Activated CD4-positive, CD25-positive, alpha-beta regulatory T cell (primary cell): ENCODE measurements around the gene IGFBP2.

ENCODE experiments used
- DNase-seq, 4 experiments: peaks; one replicate each; lab custom pipeline; 2025; lab: John Stamatoyannopoulos, UW

Gene IGFBP2

DNA sequence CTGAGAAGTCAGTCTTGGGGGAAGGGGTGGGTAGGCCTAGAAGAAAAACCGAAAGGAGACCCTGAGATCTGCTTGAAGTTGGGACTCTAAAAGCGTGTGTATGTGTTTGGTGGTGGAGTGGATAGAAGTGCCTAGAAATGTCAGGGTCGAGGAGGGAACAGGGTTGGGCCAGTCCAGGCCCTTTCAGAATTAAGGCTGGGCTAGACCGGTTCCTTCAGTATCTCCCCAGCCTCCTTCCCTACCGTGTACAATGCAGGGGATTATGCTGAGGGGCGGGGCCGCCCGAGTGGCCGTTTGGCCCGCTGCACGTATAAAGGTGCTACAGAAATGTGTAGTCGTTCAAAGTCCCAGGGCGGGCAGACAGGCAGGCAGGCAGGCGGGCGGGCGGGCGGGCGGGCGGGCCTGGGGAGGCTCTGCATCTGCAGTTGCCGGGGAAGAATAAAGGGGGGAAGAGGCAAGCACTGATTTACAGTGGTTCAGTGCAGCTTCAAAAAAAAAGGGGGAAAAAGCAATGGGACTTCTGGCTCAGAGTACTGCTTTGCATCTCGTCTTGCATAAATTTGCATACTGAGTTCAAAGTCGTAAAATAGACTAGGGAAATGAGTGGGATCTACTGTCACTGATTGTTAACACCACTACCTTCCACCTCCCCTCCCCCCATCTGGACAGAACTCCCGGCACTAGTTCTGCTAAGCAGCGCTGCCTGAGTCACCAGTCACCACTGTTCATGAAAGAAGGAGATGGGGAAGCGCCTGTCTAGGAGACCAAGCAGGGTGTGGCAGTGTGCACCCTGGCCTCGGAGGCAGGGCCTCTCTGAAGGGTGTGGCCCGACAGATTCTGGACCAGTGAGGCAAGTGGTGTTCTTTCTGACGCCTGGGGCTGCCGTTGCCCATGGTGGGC is 3.6 kb downstream of the IGFBP2 start:
- no peak for DNase-seq

DNA sequence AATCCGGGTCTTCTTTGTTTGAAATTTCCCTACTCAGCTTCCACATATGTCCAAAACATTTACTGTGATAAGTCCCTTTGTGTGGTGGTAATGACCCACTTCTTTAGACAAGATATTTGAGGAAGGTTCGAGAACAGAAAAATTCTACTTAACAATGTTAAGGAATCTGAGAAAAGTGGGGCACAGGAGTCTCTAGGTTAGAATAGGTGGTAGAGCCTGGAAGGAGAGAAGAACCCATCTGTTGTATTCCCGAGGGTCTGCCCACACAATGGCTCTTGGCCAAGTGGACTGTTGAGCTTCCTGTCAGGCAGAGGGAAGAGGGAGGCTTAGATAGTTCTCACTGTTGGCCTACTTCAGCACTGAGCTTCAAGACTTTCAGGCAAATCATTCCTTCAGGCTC is 4.3 kb downstream of the IGFBP2 start:
- DNase-seq = no peak

DNA sequence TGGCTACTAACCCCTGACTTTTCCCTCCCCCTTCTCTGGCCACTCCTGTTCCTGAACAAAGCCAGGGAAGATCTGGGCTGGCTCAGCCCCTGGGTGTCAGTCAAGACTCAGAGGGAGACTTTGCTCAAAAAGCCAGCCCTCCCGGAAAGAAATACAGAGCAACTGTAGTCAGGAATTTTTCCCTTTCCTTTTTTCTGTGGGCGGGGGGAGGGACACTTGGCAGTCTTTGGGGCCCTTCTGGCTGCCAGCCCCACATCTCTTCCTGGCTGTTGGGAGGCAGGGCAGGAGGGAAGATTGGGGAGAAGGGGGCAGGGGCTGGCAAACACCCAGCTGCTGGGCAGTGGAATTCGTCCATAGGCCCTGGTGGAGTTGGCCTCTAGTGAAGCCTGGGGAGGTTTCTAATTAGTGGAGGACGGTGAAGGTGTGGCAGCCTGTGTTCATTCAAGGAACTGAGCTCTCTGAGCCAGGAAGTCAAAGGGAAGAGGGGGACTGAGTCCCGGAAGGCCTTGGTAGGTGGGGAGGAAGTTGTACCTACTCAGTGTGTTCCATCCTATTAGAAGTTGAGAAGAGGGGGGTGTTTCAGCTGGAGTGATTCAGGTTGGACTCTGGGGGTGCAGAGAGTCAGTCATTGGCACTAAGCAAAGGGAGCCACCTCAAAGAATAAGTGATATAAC is 10.9 kb downstream of the IGFBP2 start:
- no peak for DNase-seq

DNA sequence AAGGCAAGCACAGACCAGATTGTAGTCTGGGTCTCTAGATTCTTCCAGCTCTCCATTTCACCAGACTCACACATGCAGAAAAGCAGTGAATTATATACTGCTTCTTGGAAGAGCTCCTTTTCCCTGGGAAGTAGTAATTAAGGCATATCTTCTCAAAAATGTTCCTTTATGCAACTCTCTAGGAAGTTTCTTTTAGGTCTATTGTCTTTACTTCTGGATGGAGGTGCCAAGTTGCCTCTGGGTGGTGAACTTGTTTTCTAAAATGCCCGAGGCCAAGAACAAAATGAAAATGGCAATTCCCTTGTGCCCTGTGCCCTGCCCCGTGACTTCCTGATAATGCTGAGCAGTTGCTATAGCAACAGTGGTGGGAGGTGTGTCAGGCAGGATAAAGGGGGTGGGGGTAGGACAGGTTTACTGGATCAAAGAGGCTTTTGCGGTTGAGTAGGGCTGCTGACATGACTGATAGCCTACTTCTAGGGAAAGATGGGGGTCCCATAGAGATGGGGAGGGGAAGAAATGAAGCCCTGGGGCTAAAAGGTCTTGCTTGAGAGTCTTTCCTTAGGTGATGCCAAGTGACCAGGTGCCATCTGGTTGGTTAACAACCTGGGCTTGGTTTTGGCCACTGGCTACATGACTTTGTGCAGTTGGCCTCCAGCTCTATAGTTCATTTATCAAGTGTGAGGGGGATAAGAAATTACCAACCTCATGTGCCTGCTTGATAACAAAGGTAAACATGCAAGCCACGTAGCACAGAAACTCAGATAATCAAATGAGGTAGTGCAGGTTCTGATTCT is 11.8 kb downstream of the IGFBP2 start:
- no peak for DNase-seq

DNA sequence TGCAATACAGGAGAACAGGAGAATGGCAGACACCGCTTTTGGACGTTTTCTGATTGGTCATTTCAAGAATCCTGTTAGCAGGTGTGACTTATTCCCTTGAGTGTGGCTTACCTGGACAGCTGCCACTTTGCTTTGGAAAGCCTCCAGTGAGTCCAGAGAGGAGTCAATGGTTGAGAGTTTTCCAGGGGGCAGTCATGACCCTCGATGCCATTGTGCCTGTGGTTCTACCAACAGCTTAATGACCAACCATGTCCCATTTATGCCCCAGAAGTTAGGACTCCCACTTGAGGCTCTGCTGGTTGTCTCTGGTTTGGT is 12.4 kb downstream of the IGFBP2 start:
- DNase-seq = no peak

DNA sequence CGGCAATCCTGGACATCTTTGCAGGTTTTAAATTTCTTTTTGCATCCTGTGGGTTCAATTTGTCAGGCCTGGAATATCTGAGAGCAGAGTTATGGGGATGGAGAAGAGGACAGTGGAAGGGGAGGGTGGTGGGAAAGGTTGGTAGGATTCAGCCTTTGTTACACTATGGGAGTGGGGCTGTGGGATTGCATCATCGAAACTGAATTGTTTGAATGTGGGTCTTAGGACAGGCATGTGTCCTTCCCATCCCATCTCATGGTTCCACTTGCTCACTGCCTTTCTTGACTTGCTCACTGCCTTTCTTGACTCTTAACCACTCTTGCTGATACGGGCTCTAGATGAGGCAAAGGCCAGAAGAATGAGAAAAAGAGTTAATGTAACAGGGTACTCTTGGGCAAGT is 12.9 kb downstream of the IGFBP2 start:
- no peak for DNase-seq

DNA sequence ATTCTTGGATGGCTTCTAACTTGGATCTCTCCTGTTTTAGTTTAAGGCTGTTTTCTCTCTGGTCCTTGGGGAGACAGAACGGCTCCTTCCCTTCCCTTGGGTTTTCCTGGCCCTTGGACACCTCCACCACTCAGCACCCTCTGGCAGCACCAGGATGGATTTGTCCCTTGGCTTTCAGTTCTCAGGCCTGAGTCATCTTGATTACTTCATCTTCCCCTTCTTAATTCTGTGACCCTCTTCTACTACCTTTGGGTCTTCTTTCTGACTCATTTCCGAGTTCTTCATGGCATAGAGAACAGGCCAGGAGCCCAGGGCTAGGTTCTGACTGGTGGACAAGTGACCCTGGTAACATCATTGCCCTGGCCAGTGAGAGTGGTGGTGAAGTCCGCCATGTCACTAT is 14.9 kb downstream of the IGFBP2 start:
- no peak for DNase-seq

DNA sequence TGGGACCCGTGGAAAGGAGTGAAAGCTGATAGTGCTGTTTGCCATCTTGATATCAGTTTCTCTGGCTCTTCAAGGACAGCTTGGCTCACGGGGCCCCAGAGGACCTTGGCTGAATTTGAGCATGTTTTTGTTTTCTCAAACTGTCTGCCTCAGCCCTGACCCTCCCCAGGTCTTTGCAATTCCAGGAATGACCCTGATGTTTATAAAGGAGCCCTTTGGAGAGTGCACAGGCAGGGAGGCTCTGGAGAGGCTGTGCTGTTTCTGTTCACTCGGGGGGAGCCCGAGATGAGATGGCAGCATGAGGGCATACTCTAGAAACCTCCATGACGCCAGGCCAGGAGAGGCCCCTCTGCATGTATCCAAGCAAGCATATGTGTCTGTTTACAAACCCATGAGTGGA is 16.4 kb downstream of the IGFBP2 start:
- DNase-seq = no peak

DNA sequence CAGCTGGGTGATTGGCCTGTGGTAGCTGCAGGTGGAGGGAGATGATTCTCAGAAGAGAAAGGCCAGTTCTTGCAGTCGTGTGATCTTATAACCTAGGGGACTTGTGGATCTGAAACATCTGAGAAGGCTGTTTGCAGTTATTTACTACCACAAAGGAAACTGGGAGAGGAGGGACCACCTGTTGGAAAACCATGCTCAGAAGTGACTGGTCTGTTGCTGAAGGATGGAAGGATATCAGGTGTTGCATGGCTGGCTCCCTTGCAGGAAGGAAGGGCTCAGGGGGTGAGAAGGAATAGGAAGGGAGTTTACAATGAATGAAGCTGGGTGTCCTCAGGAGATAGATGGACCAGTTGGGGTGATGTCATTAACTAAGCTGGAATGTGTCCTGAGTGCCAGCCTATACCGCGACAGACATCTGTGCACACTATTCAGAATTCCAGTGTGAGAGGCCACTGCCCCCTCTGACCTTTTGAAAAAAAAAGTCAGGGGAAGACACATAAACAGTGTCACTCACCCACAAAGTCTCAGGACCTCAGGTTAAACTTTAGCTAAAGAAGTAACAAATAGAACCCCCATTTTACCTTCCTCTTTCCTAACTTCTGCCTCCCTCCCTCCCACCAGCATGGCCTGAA is 17.5 kb downstream of the IGFBP2 start:
- no peak for DNase-seq

DNA sequence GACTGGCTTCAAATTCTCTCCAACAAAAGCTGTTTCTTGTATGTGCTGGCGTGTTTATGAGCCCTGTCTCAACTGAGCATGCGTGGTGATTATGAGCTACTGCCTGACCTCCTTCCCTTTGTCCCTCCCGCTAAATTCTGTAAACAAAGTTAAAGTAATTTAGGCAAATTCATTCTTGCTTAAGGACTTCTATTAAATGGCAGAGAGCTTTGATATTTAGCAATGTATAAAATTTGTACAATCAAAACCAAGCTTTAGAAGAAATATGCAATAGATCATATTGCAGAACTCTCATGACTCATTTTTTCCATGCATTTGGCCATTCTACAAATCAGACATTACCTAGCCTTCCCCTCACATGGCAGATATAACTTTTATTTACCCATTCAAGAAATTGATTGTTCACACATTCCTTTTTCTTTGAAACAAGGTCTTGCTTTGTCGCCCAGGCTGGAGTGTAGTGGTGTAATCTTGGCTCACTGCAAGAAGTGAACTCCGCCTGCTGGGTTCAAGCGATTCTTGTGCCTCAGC is 18.2 kb downstream of the IGFBP2 start:
- no peak for DNase-seq

DNA sequence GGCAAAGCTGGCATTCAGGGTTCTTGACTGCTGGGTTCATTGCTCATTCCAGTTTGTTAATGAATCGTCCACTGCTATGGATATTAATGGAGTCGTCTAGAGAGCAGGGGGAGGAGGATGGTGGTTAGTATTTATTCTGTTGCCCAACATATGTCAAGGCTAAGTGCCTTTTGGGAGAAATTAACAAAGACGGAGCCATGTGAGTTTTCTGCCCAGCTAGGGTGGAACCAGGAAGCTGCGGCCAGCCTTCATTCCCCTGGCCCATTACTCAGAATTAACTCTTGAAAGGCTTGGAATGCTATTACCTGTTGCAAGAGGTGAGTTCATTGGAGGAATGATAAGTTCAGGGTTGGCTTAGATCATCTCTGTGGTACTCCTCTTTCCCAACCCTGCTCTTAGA is 19.3 kb downstream of the IGFBP2 start:
- no peak for DNase-seq

DNA sequence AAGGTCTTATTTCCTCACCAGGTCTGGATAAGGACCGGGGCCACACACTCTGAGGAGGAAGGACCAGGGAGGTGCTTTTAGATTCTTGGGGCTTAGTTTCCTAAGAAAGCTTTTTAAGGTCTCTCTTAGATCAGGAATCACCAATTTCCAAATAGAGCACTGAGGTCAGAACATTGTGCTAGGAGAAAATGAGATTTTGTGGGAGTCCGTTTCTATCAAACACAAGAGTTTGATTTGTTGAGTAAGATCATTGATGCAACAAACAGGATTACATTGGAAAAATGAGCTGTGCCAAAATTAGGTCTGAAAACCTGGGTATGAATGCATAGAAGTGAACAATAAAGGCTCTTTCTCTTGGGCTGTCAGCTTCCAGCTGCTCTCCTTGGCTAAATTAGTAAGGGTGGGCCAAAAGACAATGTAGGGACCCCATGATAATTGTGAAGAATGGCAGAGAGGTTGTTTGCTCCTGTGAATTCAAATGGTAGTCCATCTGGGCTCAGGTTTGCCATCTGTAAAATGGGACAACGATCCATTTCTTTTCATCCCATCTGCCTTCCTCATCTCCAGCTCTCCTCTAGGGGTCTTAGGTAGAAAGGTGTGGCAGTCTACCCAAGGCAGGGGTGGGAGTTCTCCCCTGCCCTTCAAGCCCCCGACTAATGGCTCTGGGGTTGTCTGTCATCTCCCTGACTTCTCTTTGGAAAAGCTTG is 20.0 kb downstream of the IGFBP2 start:
- no peak for DNase-seq

DNA sequence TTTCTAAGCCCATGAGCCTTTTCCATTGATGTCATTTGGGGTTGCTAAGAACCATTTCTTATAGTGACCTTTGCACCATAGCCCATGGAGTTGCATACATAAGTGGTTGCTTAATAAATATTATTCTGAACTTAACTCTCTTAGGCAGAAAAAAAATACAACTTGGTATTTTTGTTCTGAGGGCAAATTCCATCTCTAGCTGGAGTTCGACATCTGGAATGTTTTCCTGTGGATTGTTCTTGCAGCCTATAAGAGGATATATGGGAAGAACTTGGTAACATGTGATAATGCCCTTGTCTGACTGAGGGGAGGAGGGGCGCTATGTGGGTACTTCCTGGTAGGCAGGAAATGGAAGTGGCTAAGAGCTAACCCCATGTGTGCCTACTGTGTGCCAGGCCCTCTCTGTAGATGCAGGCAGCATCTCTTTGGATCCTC is 20.7 kb downstream of the IGFBP2 start:
- DNase-seq = no peak

DNA sequence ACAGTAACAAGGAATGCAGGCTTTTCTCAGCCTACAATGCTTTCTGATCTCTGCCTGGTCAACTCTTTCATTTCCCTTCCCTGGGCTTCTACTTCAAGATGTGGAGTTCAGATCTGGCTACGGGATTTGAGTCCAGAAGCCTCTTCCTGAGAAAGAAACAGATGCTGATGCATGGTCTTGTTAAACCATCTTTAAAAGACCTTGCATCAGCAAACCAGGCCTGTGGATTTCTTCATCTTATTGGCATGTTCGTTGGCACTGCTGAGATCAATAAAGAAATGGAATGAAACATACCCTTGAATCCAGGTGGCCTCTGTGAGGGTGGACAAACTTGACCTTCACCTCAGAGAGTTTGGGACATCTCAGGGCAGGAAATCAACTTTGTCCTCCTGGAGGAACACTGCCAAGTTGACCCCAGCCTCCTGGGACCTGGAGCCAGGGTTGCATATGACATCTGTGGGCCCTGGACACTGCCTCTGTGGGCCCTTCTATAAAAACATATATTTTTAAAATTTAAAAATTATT is 21.4 kb downstream of the IGFBP2 start:
- no peak for DNase-seq

DNA sequence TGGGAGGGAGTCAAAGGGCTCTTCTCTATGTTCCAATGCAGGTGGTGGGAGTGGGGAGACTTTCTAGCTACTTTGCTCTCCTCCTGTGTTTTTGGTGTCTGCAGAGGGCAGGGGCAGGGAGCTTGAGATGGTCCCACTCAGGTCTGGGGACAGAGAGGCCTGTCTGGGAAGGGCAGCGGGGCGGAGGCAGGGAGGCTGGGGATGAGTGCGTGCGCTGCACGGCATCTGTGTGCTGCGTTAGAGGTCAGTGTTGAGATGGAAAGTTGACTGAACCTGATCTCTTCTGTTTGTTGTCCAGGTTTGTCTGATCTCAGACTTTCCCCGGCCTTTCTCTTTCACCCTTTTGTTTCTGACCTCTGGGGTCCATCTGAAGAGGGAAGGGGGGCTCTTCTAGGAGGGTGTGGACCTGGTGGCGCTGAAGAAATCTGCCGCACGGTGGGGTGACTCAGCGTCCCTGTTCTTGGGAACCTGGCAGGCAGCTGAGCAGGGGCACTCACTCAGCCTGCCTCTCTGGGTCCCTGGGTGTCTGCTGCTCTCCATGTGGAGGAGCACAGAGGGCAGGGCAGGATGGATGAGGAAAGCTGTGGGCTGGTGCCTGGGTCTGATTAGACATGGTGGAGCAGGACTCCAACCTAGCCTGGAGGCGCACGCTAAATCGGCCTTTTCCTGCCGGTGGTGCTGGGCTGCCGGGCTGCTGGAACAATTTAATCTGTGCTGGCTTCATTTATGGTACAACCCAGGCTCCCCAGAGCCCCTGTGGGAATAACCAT is 24.1 kb downstream of the IGFBP2 start:
- no peak for DNase-seq

DNA sequence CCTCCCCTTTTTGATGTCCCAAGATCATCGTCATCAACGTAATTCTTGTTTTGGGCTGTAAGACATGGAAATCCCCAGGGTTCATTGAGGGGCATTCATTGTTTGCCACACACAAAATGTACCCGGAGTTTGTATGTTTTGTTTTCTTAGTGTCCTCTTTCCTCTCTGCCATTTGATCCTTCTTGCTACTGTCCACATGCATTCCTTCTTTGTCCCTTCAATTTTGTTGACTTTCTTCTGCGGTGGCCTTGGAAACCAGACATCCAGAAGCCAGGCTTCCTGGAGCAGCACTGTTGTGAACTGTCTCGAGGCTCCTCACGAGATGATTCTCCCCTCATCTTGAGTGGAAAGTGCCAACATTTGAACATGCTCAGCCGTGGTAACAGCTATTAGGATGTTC is 24.8 kb downstream of the IGFBP2 start:
- DNase-seq = no peak

DNA sequence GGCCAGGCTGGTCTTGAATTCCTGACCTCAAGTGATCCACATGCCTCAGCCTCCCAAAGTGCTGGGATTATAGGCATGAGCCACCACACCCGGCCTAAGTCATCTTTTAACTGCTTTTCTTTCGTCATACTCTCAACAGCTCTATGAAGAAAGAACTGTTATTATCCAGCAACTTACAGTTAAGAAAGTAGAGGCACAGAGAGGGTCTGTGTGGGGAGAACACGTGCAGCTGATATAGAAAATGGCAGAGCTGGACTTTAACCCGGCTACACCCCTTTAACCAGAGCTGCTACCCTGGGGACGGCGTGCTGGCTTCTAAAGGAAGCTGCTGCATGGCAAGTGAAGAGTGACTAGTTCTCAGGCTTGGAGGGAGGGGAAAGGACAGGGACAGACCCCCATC is 25.5 kb downstream of the IGFBP2 start:
- DNase-seq = no peak

DNA sequence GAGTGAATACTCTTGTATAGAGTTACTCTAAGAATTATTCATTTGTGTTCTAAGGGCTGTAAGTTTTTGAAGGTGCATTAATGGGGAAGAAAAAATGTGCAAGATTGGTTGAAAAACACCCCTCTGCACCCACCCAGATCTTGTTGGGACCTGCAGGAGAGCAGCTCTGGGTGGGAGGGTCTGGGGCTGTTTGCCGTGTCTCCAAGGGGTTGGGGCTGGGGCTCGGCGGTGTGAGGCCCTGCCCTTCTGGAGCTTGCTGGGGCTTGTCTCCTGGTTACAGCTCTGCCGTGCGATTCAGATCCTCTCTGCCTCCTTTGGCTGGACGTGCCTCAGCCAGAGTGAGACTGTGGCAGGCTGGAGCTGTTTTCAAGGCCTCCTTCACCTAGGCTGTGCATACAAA is 26.1 kb downstream of the IGFBP2 start:
- no peak for DNase-seq

DNA sequence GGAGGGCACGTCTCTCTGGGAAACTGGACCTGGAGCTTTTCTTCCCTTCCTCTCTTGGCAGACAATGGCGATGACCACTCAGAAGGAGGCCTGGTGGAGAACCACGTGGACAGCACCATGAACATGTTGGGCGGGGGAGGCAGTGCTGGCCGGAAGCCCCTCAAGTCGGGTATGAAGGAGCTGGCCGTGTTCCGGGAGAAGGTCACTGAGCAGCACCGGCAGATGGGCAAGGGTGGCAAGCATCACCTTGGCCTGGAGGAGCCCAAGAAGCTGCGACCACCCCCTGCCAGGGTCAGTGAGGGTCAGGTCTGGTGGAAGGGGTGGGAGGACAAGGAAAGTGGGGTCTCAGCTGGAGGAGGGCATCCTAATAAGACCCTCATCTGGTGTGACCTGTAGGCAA is 27.3 kb downstream of the IGFBP2 start:
- no peak for DNase-seq

DNA sequence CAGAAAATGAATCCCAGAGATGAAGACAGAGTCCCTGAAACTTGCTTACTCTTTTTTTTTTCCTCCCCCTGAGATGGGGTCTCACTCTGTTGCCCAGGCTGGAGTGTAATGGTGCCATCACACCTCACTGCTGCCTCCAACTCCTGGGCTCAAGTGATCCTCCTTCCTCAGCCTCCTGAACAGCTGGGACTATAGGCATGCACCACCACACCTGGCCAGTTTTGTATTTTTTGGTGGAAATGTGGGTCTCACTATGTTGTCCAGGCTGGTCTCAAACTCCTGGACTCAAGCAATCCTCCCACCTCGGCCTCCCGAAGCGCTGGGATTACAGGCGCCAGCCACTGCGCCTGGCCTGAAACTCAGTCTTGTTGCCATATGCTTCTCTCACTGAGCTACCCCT is 27.8 kb downstream of the IGFBP2 start:
- DNase-seq = no peak
